ENCODE data around the gene LPIN1.

The LPIN1 gene

DNA sequence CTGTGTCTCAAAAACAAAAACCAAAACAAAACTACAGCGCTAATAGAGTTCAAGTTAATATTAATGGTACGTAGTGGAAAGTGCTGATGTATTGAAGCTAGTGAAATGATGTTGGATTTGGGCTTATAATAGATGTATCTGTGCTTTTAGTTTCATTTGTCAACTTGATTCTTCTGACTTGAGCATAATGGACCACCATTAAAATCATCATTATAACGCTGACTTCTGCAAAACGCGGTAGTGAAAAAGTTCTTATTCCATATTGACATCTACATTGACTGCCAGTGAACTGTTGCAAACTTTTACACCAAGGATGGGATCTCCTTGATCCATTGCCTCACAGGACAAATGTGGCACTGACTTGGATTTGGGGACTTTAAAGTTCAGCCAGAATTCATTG, 85.0 kb downstream of the LPIN1 start:
- H3K4me3 ChIP-seq (replicated peaks; ENCODE audit: low read depth, low read length) = no peak overlapping the region
- no peak for TF ChIP-seq CTCF (IDR thresholded peaks at IDR 0.05; ENCODE audit: low read depth, low read length, missing control alignments)
- DNase-seq (ENCODE audit: extremely low read depth, low read depth) = no peak

DNA sequence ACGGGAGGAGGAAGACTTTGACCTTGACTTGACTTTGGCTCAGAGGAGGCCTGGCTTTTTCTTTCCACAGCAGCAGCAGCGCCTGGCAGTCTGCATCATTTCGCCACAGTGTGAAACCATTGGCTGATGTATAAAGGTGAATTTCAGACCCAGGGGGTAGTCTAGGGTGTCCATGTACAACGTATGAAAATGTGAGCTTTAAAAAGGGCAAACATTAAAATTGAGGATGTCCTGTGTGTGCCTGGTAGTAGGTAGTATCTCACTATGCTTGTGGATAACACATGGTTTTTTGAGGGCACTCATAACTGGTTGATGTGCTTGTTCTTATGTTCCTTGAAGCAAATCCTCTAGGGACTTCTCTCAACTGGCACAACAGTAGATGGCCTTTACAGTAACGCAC, 86.1 kb downstream of the LPIN1 start:
- H3K4me3 ChIP-seq (replicated peaks; ENCODE audit: low read depth, low read length) = no peak overlapping the region
- no peak for DNase-seq (ENCODE audit: extremely low read depth, low read depth)
- TF ChIP-seq CTCF (IDR thresholded peaks at IDR 0.05; ENCODE audit: low read depth, low read length, missing control alignments) = no peak

- H3K4me3 ChIP-seq (replicated peaks; ENCODE audit: low read depth, low read length) = no peak overlapping the region
- DNase-seq (ENCODE audit: extremely low read depth, low read depth) = peak; percentile 37
- no peak for TF ChIP-seq CTCF (IDR thresholded peaks at IDR 0.05; ENCODE audit: low read depth, low read length, missing control alignments)
Observed at GRCh38 chr2:11833601-11834000, 87.2 kb downstream of the LPIN1 start.

DNA sequence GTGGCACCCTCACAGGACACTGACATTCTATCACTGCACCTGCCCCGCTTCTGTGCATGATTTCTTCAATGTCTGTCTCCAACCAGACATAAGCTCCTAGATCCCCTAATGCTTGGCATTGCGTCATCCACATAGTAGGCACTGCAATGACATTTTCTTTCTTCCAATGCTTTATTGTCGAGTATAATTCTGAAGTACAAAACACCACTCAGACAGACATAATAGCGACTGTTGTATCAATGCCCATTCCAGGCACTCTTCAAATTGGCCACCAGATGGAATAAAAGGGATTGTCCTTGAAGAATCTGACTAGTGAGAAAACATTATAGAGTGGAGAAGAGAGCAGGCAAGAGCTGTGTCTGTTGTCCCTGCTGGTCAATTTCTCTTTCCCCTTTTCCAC, 89.0 kb downstream of the LPIN1 start:
- DNase-seq (ENCODE audit: extremely low read depth, low read depth) = no peak
- TF ChIP-seq CTCF (IDR thresholded peaks at IDR 0.05; ENCODE audit: low read depth, low read length, missing control alignments) = no peak
- H3K4me3 ChIP-seq (replicated peaks; ENCODE audit: low read depth, low read length) = no peak overlapping the region

DNA sequence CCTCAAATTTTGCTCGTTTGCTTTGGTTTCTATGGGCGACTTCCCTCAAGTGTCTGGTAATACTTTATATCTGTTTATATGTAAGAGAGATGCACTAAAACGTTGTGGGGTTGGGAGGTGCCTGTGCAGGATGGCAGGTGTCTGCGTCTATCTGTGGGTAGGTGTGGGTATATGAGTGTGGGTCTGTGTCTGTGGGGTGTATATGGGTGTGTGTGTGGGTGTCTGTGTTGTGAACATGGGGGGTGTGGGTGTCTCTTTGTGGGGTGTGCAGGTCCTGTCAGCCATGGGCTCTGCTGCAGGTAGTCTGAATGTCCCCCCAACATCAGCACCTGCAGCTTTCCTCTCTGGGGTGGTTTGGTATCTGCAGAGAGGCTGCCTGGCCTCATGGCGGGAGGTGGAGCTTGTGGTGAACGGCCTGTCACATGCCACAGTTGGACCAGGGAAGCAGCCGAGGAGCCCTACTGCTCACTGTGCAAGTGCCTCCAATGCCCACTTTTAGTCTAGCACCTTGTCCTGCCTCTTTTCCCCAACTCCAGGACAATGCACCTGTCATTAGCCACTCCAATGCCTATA, 90.3 kb downstream of the LPIN1 start:
- no peak for DNase-seq (ENCODE audit: extremely low read depth, low read depth)
- no peak overlapping the region for H3K4me3 ChIP-seq (replicated peaks; ENCODE audit: low read depth, low read length)
- no peak for TF ChIP-seq CTCF (IDR thresholded peaks at IDR 0.05; ENCODE audit: low read depth, low read length, missing control alignments)

DNA sequence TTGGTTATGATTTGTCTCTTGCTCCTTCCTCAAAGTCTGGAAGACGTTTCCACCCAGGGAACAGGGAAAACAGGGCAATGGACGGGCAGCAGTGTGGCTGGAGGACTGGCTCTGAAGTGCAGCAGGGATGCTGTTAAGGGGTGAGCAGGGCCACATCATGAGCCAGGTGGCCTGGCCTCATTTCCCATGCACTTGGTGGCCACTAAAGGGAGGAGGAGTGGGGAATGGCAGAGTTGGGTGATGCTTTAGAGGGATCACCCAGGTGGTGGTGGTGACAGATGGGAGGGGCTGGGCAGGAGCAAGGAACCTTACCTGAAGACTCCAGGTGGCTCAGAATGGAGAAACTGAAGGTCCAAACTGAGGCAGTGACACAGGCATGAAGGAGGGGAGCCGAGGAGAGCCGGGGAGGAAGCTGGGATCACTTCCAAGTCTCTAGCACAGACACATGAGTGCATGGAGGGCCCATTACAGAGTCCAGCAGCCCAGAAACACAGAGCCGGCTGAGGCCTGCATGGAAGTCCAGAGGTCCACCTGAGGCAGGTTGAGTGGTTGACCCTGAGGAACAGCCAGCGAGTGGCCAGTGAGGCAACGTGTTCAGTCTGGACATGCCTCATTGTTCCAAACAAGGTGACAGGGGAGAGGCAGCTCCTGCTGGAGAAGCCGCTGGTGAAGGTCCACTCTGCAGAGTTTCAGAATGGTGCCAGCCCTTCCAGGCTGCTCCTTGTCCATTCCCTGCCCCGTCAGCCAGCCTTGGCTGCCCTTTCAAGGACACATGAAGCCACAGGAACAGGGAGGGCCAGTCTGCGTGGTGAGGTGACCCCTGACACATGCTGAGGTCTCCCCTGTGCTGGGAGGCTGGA, 91.7 kb downstream of the LPIN1 start:
- no peak for TF ChIP-seq CTCF (IDR thresholded peaks at IDR 0.05; ENCODE audit: low read depth, low read length, missing control alignments)
- no peak overlapping the region for H3K4me3 ChIP-seq (replicated peaks; ENCODE audit: low read depth, low read length)
- no peak for DNase-seq (ENCODE audit: extremely low read depth, low read depth)
